GM21381 (cell line): ENCODE data around the gene HELZ.

ENCODE experiments used
- ATAC-seq: cut with Tn5 transposase; IDR thresholded peaks from one replicate; pipeline ENCODE4 v1.9.1; 2021; ENCODE audit warnings: mild to moderate bottlenecking, moderate library complexity; ENCODE audit not compliant: unreplicated experiment

HELZ gene

GRCh38 chr17:67038861-67039365 lies 206.1 kb downstream of the HELZ start:
- no peak for ATAC-seq

DNA sequence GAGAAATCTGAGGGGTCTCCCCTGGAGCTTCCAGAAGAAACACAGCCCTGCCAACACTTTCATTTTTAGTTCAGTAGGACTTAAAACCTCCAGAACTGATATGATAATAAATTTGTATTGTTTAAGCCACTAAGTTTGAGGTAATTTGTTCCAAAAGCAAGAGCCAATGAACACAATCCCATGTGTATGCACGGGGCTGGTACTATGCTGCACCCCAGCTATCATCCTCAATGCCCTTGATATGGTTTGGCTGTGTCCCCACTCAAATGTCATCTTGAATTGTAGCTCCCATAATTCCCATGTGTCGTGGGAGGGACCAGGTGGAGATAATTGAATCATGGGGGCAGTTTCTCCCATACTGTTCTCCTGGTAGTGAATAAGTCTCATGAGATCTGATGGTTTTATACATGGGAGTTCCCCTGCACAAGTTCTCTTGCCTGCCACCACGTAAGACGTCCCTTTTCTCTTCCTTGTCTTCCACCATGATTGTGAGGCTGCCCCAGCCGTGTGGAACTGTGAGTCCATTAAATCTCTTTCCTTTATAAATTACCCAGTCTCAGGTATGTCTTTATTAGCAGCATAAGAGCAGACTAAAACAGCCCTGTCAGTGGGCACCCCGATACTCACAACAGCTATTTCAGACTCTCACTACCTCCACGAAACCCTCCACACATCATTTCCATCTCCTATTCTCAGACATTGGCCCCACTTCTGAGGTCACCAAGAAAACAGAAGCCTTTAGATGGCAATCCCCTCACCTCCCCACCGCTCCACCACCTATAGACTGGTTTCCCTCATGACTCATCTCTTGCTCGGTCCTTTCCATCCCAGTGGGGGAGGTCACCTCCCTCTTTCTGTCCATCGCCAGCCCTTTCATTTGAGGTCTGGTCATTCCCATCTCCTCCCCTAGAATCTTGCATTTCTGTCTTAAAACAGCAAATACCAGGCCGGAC lies 209.6 kb downstream of the HELZ start:
- peak; percentile 82 for ATAC-seq

- ATAC-seq = no peak
Measured at GRCh38 chr17:67033613-67034012, 211.4 kb downstream of the HELZ start.

DNA sequence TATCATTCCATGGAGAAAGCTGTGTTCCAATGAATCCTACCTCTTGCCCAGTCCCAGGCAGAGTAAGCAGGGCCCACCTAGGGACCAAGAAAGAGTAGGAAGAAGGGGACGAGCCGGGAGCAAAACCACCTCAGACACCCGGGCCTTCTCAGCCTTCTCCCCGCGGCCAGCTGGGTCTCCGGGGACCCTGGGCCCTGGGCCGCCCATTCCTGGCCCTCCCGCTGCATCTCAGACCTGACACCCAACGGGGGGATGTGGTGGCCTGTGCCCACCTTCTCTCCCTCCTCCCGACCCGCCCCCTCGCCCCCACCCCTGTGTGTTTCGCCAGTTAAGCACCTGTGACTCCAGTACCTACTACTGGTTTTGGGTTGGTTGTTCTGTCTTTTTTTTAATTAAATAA lies 212.0 kb downstream of the HELZ start:
- no peak for ATAC-seq

GRCh38 chr17:67032382-67032781 lies 212.6 kb downstream of the HELZ start:
- ATAC-seq = no peak

DNA sequence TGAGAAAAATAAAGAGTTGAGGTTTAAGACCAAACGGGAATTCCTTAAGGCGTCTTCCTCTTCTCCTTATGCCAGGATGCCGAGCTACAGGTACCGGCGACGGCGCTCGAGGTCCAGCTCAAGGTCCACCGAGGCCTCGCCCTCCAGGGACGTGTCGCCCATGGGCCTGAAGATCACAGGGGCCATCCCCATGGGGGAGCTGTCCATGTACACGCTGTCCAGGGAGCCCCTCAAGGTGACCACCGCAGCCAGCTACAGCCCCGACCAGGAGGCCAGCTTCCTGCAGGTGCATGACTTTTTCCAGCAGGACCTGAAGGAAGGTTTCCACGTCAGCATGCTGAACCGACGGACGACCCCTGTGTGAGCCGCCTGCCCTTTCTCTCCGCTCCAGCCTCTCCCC lies 214.4 kb downstream of the HELZ start:
- no peak for ATAC-seq

DNA sequence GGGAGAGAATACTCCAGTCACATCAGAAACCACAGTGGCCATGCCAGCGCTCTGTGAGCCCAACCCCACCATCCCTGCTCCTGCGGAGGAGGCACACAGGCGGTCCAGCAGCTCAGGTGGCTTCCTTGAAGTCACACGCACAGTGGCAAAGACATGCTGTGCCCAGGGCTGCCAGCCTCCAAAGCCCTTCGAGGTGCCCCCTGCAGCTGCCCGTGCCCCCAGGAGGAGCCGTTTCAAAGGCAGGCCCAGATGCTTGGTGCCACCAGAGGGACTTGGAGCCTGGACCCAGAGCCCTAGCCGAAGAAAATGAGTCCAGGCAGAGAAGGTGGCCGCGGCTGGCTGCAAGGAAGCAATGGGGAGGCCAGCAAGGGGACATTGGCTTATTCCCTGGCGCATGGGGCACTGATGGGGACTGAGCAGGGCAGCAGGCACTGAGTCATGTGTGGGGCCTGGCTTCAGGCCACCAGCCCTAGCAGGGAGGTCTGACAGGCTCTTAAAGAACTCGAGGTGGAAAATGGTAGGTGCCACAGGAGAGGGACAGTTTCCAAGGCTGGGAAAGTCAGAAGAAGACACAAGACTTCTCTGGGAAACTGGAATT lies 217.9 kb downstream of the HELZ start:
- ATAC-seq = no peak

GRCh38 chr17:67026341-67026740 lies 218.7 kb downstream of the HELZ start:
- ATAC-seq = no peak

- no peak for ATAC-seq
Measured at GRCh38 chr17:67025216-67025792, 219.7 kb downstream of the HELZ start.

DNA sequence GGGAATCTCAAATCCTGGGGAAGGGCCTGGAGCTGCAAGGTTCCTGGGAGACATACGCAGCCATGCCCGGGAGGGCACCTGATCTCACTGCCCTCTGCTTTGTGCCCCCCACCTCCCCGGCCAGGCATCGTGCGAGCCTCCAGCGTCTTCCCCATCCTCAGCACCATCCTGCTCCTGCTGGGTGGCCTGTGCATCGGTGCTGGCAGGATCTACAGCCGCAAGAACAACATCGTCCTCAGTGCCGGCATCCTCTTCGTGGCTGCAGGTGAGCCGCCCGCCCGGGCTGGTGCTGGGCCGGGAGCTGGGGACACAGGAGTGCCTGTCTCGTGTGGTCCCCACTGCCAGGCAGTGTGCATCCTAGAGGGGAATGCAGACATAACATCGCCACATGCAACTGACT lies 220.3 kb downstream of the HELZ start:
- no peak for ATAC-seq

DNA sequence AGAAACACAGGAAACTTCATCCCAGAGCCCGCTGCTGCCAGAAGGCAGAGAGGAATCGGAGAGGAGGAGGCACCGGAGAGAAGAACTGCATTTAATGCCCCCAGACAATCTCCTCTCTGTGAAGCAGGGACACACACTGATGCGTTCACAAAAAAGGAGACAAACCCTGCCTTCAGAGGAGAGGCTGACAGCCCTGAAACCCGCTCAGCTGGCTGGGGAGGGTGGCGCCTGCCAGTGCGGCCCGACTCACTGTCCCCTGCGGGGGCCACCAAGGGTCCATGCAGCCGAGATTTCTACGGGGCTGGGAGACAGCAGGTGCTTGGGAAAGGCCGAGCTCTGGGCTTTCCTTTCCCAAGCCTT lies 222.6 kb downstream of the HELZ start:
- no peak for ATAC-seq

DNA sequence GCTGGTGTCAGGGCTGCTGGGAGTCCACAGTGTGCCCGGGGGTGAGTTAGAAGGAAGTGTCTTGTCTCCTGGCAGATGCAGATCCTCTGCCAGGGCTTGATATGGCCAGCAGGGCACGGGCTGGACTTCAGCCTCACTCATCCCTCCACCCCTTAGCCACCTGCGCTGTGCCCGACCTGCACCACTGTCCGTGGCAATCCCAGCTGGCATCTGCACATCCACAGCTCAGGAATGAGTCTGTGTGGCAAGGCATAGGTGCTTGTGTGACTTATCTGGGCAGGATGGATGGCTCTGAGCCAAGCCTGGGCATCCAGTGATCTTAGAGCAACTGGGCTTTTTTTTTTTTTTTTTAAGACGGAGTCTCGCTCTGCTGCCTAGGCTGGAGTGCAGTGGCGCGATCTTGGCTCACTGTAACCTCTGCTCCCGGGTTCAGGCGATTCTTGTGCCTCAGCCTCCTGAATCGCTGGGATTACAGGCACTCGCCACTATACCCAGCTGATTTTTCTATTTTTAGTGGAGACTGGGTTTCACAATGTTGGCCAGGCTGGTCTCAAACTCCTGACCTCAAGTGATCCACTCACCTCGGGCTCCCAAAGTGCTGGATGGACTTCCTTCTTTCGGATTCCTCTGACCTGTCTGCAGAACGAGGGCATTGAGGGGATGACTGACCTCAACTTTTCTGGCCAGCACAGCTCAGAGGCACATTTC lies 223.1 kb downstream of the HELZ start:
- no peak for ATAC-seq

DNA sequence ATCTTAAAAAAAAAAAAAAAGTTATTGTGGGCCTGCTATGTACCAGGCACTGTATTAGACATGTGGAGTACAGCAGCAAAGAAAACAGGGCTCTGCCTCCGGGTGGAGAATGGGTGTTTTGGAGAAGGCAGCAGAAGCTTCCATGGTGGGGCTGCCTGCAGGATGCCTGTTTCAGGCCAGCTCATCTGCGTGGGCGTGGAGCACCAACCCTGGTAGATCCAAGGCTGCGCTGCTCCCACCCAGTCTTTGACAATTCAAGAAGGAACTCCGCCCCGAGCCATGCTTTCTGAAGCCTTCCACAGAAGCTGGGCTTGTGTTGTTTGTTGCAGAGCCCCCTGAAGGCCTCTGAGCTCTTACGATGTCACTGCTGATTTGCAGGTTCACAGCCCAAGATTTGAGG lies 223.8 kb downstream of the HELZ start:
- ATAC-seq = no peak
